GM06990 (cell line): ENCODE data around the gene CARTPT.

ENCODE experiments used
- DNase-seq: peaks from one replicate; pipeline ENCODE4 v3.0.0-alpha.2; 2011; ENCODE audit not compliant: insufficient read length; ENCODE audit errors: extremely low read depth
- H3K27me3 ChIP-seq: replicated peaks from 2 replicates; pipeline ENCODE4 v1.6.0; 2011; ENCODE audit warnings: low read length; ENCODE audit not compliant: control insufficient read depth, insufficient read depth
- H3K36me3 ChIP-seq: 2 replicates; pipeline ENCODE4 v1.5.1; 2011; ENCODE audit warnings: low read length; ENCODE audit not compliant: control insufficient read depth, insufficient read depth
- H3K4me3 ChIP-seq: replicated peaks from 2 replicates; pipeline ENCODE4 v1.5.1; 2011; ENCODE audit warnings: low read depth, mild to moderate bottlenecking, control low read depth, low read length
- CTCF ChIP-seq: IDR thresholded peaks from 2 replicates; pipeline ENCODE4 v1.5.1; 2011; ENCODE audit warnings: low read length, control low read depth, mild to moderate bottlenecking, inconsistent platforms; ENCODE audit not compliant: insufficient read depth, poor library complexity, severe bottlenecking

The CARTPT gene

GRCh38 chr5:71684309-71684708 lies 34.8 kb upstream of the CARTPT start:
- H3K27me3 ChIP-seq: no peaks in the 10 kb centered on the region; the same call in none of the 2 replicates
- no peak for DNase-seq
- no peak overlapping the region for H3K4me3 ChIP-seq
- H3K36me3 ChIP-seq: no peaks in the 10 kb centered on the region
- TF ChIP-seq CTCF: no peak

- TF ChIP-seq CTCF: no peak
- no peaks in the 10 kb centered on the region; the same call in 1 of the 2 replicates for H3K27me3 ChIP-seq
- no peak overlapping the region for H3K4me3 ChIP-seq
- no peaks in the 10 kb centered on the region for H3K36me3 ChIP-seq
- no peak for DNase-seq
Measured at GRCh38 chr5:71693828-71694427, 25.1 kb upstream of the CARTPT start.

- no peak for TF ChIP-seq CTCF
- Histone ChIP-seq H3K27me3 (no peaks in the 10 kb centered on the region; the same call in 1 of the 2 replicates), H3K4me3 (no peak overlapping the region), H3K36me3 (no peaks in the 10 kb centered on the region)
- DNase-seq: no peak
Measured at GRCh38 chr5:71695071-71695470, 24.0 kb upstream of the CARTPT start.

GRCh38 chr5:71695595-71695994 lies 23.5 kb upstream of the CARTPT start:
- no peak overlapping the region for H3K4me3 ChIP-seq
- no peaks in the 10 kb centered on the region; the same call in 1 of the 2 replicates for H3K27me3 ChIP-seq
- no peak for DNase-seq
- TF ChIP-seq CTCF: no peak
- H3K36me3 ChIP-seq: no peaks in the 10 kb centered on the region

- Histone ChIP-seq H3K4me3 (no peak overlapping the region), H3K36me3 (no peaks in the 10 kb centered on the region), H3K27me3 (no peaks in the 10 kb centered on the region; the same call in 1 of the 2 replicates)
- TF ChIP-seq CTCF: peak; percentile 38
- DNase-seq: no peak
Measured at GRCh38 chr5:71697967-71698366, 21.1 kb upstream of the CARTPT start.

GRCh38 chr5:71699233-71699632 lies 19.8 kb upstream of the CARTPT start:
- no peak for DNase-seq
- TF ChIP-seq CTCF: no peak
- H3K4me3 ChIP-seq: no peak overlapping the region
- H3K27me3 ChIP-seq: no peaks in the 10 kb centered on the region; the same call in 1 of the 2 replicates
- no peaks in the 10 kb centered on the region for H3K36me3 ChIP-seq
